ENCODE data around the gene MAB21L2.

The MAB21L2 gene

GRCh38 chr4:150540536-150540935 lies 41.4 kb upstream of the MAB21L2 start:
- no peaks in the 10 kb centered on the region for H3K9me2 ChIP-seq (replicated peaks; ENCODE audit: insufficient read depth, low read length)
- H3F3A ChIP-seq (ENCODE audit: insufficient read depth, low read length): no peaks in the 10 kb centered on the region
- no peak overlapping the region for H3K4me2 ChIP-seq (ENCODE audit: low read depth, low read length)
- no peaks in the 10 kb centered on the region for H3K27me3 ChIP-seq (replicated peaks; ENCODE audit: insufficient read depth, low read length)
- no peak overlapping the region for H2AFZ ChIP-seq (ENCODE audit: low read length)
- H4K20me1 ChIP-seq (ENCODE audit: insufficient read depth, low read length): no peaks in the 10 kb centered on the region
- no peak for DNase-seq
- H3K4me1 ChIP-seq (ENCODE audit: low read length): no peaks in the 10 kb centered on the region
- H3K36me3 ChIP-seq (replicated peaks; ENCODE audit: insufficient read depth, low read length): no peaks in the 10 kb centered on the region
- TF ChIP-seq EZH2phosphoT487 (IDR thresholded peaks at IDR 0.05; ENCODE audit: low read length) (no peak), CTCF (IDR thresholded peaks at IDR 0.05; ENCODE audit: low read length) (no peak), EZH2 (optimal IDR thresholded peaks at IDR 0.05; ENCODE audit: low read depth, low read length) (no peak)
- H3K4me3 ChIP-seq (ENCODE audit: low read length): no peak overlapping the region
- H3K9me3 ChIP-seq (replicated peaks; ENCODE audit: insufficient read depth, low read length): no peaks in the 10 kb centered on the region
- no peak overlapping the region for H3K27ac ChIP-seq (ENCODE audit: low read length)
- no peak overlapping the region for H3K9ac ChIP-seq (ENCODE audit: low read length)
- no peaks in the 10 kb centered on the region for H3K79me2 ChIP-seq (ENCODE audit: low read length)

GRCh38 chr4:150540959-150541360 lies 41.0 kb upstream of the MAB21L2 start:
- H4K20me1 ChIP-seq (ENCODE audit: insufficient read depth, low read length): no peaks in the 10 kb centered on the region
- H3K4me2 ChIP-seq (ENCODE audit: low read depth, low read length): no peak overlapping the region
- TF ChIP-seq CTCF (IDR thresholded peaks at IDR 0.05; ENCODE audit: low read length): no peak
- no peak for TF ChIP-seq EZH2 (optimal IDR thresholded peaks at IDR 0.05; ENCODE audit: low read depth, low read length)
- TF ChIP-seq EZH2phosphoT487 (IDR thresholded peaks at IDR 0.05; ENCODE audit: low read length): no peak
- no peak for DNase-seq
- H3K79me2 ChIP-seq (ENCODE audit: low read length): no peaks in the 10 kb centered on the region
- no peak overlapping the region for H3K27ac ChIP-seq (ENCODE audit: low read length)
- H3K9me2 ChIP-seq (replicated peaks; ENCODE audit: insufficient read depth, low read length): no peaks in the 10 kb centered on the region
- no peak overlapping the region for H3K4me3 ChIP-seq (ENCODE audit: low read length)
- no peak overlapping the region for H2AFZ ChIP-seq (ENCODE audit: low read length)
- H3F3A ChIP-seq (ENCODE audit: insufficient read depth, low read length): no peaks in the 10 kb centered on the region
- H3K36me3 ChIP-seq (replicated peaks; ENCODE audit: insufficient read depth, low read length): no peaks in the 10 kb centered on the region
- no peaks in the 10 kb centered on the region for H3K4me1 ChIP-seq (ENCODE audit: low read length)
- no peaks in the 10 kb centered on the region for H3K27me3 ChIP-seq (replicated peaks; ENCODE audit: insufficient read depth, low read length)
- no peaks in the 10 kb centered on the region for H3K9me3 ChIP-seq (replicated peaks; ENCODE audit: insufficient read depth, low read length)
- H3K9ac ChIP-seq (ENCODE audit: low read length): no peak overlapping the region

GRCh38 chr4:150541681-150542080 lies 40.3 kb upstream of the MAB21L2 start:
- Histone ChIP-seq H3K27me3 (replicated peaks; ENCODE audit: insufficient read depth, low read length) (no peaks in the 10 kb centered on the region), H3K4me2 (ENCODE audit: low read depth, low read length) (no peak overlapping the region), H3K4me3 (ENCODE audit: low read length) (no peak overlapping the region), H2AFZ (ENCODE audit: low read length) (no peak overlapping the region), H3K9ac (ENCODE audit: low read length) (no peak overlapping the region), H3K9me2 (replicated peaks; ENCODE audit: insufficient read depth, low read length) (no peaks in the 10 kb centered on the region), H3K36me3 (replicated peaks; ENCODE audit: insufficient read depth, low read length) (no peaks in the 10 kb centered on the region), H3K79me2 (ENCODE audit: low read length) (no peaks in the 10 kb centered on the region), H3K4me1 (ENCODE audit: low read length) (no peaks in the 10 kb centered on the region), H3K27ac (ENCODE audit: low read length) (no peak overlapping the region), H3K9me3 (replicated peaks; ENCODE audit: insufficient read depth, low read length) (no peaks in the 10 kb centered on the region), H4K20me1 (ENCODE audit: insufficient read depth, low read length) (no peaks in the 10 kb centered on the region), H3F3A (ENCODE audit: insufficient read depth, low read length) (no peaks in the 10 kb centered on the region)
- TF ChIP-seq CTCF (IDR thresholded peaks at IDR 0.05; ENCODE audit: low read length): no peak
- no peak for DNase-seq

Data from MM.1S (cell line).